Right atrium auricular region (tissue), 2 donors: ENCODE data around the gene RHPN2. TPM values are rescaled to one million over a fixed set of nuclear protein-coding genes. Genes with fewer than 3 reads are reported as not detected.
A peak's percentile ranks its signal among the peaks of the same experiment; 100 is the strongest.

Experiments used
- DNase-seq: peaks from one replicate; pipeline ENCODE4 v3.0.0-alpha.2; 2019; ENCODE audit warnings: low spot score
- H3K27ac ChIP-seq, 2 donors: fragments of 200-600 bp; sonication (generic); 1 replicate in 1 of 2; 2 replicates in 1 of 2; pipeline ENCODE4 v1.5.1; 2016 to 2019
- H3K27me3 ChIP-seq, 2 donors: fragments of 200-600 bp; sonication (generic); one replicate each; pipeline versions ENCODE4 v1.5.1 to v1.6.0; 2017 to 2019
- H3K36me3 ChIP-seq: fragments of 200-600 bp; sonication (generic); one replicate; pipeline ENCODE4 v1.5.1; 2016
- H3K4me1 ChIP-seq, 2 donors: fragments of 200-600 bp; sonication (generic); one replicate each; pipeline versions ENCODE4 v1.5.1 to v1.6.0; 2017 to 2019
- H3K4me3 ChIP-seq, 2 donors: fragments of 200-600 bp; sonication (generic); 1 replicate in 1 of 2; 2 replicates in 1 of 2; pipeline ENCODE4 v1.5.1; 2017 to 2019; ENCODE audit warnings: mild to moderate bottlenecking in 1 of 2, moderate library complexity in 1 of 2
- H3K9me3 ChIP-seq, 2 donors: fragments of 200-600 bp; sonication (generic); one replicate each; pipeline ENCODE4 v1.5.1; 2019
- CTCF ChIP-seq, 2 donors: fragments of 200-600 bp; sonication (generic); IDR thresholded peaks; one replicate each; pipeline ENCODE4 v1.5.1; 2019; ENCODE audit warnings: antibody characterized with exemption in 2 of 2
- total RNA-seq, 2 donors: library from RNA; depleted of rRNA; stranded (reverse); fragments of >200 nt; gene quantifications; one replicate each; pipeline ENCODE4 v1.1.0, GENCODE V29; 2016

Gene RHPN2
- total RNA-seq, 2 donors from 2014 or later: 3.1 to 5.9 TPM

DNA sequence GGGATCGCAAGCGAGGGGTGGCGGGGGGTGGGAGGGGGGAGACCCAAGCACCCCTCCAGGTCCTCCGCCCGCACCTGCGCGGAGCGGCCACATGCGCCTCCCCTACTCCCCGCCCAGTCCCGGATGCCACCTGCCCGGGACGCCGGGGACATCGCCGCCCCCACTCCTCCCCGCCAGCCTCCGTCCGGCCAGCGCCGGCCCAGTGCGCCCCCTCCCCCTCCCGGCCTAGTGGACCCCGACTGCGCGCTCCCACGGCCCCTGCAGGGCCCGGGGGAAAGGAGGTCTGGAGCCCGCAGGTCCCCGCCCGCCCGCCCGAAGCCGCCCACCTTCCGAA lies 263 bp downstream of the RHPN2 start:
- no peaks in the 10 kb centered on the region for H3K36me3 ChIP-seq
- no peak for DNase-seq
- no peaks in the 10 kb centered on the region for H3K9me3 ChIP-seq
- peak overlapping the region in 1 of 2 donors; percentile 17 for H3K27ac ChIP-seq
- peaks cover 0 to 4% of the 10 kb centered on the region in 2 donors for H3K27me3 ChIP-seq
- peak overlapping the region; percentile 59 to 75 for H3K4me3 ChIP-seq
- no peak for TF ChIP-seq CTCF (IDR thresholded peaks at IDR 0.05)
- peaks cover 0 to 18% of the 10 kb centered on the region in 2 donors for H3K4me1 ChIP-seq

GRCh38 chr19:33063753-33064457 lies 783 bp downstream of the RHPN2 start:
- Histone ChIP-seq H3K9me3 (no peaks in the 10 kb centered on the region), H3K4me3 (peak overlapping the region; percentile 59 to 75), H3K4me1 (peaks cover 0 to 18% of the 10 kb centered on the region in 2 donors), H3K27me3 (peaks cover 0 to 4% of the 10 kb centered on the region in 2 donors), H3K36me3 (no peaks in the 10 kb centered on the region), H3K27ac (no peak overlapping the region)
- no peak for TF ChIP-seq CTCF (IDR thresholded peaks at IDR 0.05)
- no peak for DNase-seq

- Histone ChIP-seq H3K36me3 (no peaks in the 10 kb centered on the region), H3K27me3 (peaks cover 0 to 4% of the 10 kb centered on the region in 2 donors), H3K27ac (no peak overlapping the region), H3K9me3 (no peaks in the 10 kb centered on the region), H3K4me3 (peak overlapping the region; percentile 59 to 75), H3K4me1 (peaks cover 0 to 18% of the 10 kb centered on the region in 2 donors)
- no peak for TF ChIP-seq CTCF (IDR thresholded peaks at IDR 0.05)
- DNase-seq: no peak
Observed at GRCh38 chr19:33063356-33063752, 1.3 kb downstream of the RHPN2 start.

DNA sequence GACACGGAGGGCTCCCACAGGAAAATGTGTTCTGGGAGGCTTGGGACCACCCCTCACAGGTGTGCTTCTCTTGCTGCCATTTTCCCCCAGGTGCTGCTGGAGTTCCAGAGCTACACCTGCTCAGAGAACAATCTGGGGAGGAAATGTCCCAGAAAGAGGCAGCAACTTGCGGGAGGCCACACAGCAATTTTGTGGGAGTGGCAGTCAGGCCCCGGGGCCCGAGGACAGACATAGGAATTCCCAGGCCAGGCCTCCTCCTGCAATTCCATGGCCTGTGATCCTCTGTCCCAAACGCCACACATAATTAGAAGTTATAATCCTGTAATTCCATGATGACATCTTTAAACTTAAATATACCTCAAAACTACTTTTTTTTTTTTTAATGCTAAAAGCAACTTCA lies 1.8 kb downstream of the RHPN2 start:
- Histone ChIP-seq H3K27me3 (peaks cover 0 to 4% of the 10 kb centered on the region in 2 donors), H3K27ac (no peak overlapping the region), H3K9me3 (no peaks in the 10 kb centered on the region), H3K4me1 (peaks cover 0 to 18% of the 10 kb centered on the region in 2 donors), H3K4me3 (no peak overlapping the region), H3K36me3 (no peaks in the 10 kb centered on the region)
- no peak for DNase-seq
- TF ChIP-seq CTCF (IDR thresholded peaks at IDR 0.05): no peak

DNA sequence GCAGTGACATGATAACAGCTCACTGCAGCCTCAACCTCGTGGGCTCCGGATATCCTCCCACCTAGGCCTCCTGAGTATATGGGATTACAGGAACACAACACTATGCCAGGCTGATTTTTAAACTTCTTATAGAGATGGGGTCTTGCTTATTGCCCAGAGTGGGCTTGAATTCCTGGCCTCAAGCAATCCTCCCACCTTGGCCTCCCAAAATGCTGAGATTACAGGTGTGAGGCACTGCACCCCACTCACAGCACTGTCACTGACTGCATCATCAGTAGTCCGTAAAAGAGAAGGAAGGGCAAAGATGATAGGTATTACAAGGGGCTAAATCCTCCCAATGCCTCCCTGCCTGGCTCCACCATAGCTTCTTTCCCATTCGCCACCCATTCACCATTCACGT lies 4.1 kb downstream of the RHPN2 start:
- DNase-seq: no peak
- peaks cover 0 to 4% of the 10 kb centered on the region in 2 donors for H3K27me3 ChIP-seq

More for the DNA sequence above, 4.1 kb downstream of the RHPN2 start:
- H3K9me3 ChIP-seq: no peaks in the 10 kb centered on the region
- H3K27ac ChIP-seq: no peak overlapping the region
- no peaks in the 10 kb centered on the region for H3K36me3 ChIP-seq
- no peak overlapping the region for H3K4me3 ChIP-seq
- peaks cover 0 to 18% of the 10 kb centered on the region in 2 donors for H3K4me1 ChIP-seq
- no peak for TF ChIP-seq CTCF (IDR thresholded peaks at IDR 0.05)
